ENCODE results near the gene NUFIP2. TPM values are rescaled to one million over a fixed set of nuclear protein-coding genes. Genes with fewer than 3 reads are reported as not detected.
"Not testable (repeated sequence)": the region's sequence is repeated elsewhere in the genome, so short reads cannot be mapped to it uniquely, and the experiment has no call there.

Gene NUFIP2
- total RNA-seq, 1 donor from 2014 or later = 90.7 TPM

GRCh38 chr17:29225396-29225795 lies 68.6 kb downstream of the NUFIP2 start:
- no peaks in the 10 kb centered on the region for H3K4me1 ChIP-seq
- no peaks in the 10 kb centered on the region for H3F3A ChIP-seq (ENCODE audit: low read depth)
- no peak for DNase-seq (ENCODE audit: low spot score)
- H3K9me3 ChIP-seq (ENCODE audit: low read depth) = no peaks in the 10 kb centered on the region
- no peak overlapping the region for H3K4me3 ChIP-seq
- H3K79me2 ChIP-seq (ENCODE audit: low read depth) = no peaks in the 10 kb centered on the region
- no peak overlapping the region for H3K9ac ChIP-seq
- H4K20me1 ChIP-seq (ENCODE audit: low read depth) = no peaks in the 10 kb centered on the region
- Mint-ChIP-seq H3K36me3 (no peaks in the 10 kb centered on the region), H3K9me3 (no peaks in the 10 kb centered on the region), H3K27me3 (ENCODE audit: insufficient read depth, low read depth) (peaks cover 3% of the 10 kb centered on the region), H3K4me1 (peaks cover 4% of the 10 kb centered on the region), H3K27ac (no peak overlapping the region), H3K4me3 (no peak overlapping the region)
- no peak for TF ChIP-seq EZH2 (IDR thresholded peaks at IDR 0.05)
- no peaks in the 10 kb centered on the region for H3K27me3 ChIP-seq
- peak overlapping the region; percentile 57 for H2AFZ ChIP-seq (replicated peaks)
- H3K36me3 ChIP-seq = no peaks in the 10 kb centered on the region
- no peak overlapping the region for H3K4me2 ChIP-seq
- H3K27ac ChIP-seq = no peak overlapping the region

GRCh38 chr17:29221338-29221737 lies 72.6 kb downstream of the NUFIP2 start:
- H3K79me2 ChIP-seq (ENCODE audit: low read depth); H2AFZ ChIP-seq (replicated peaks); H3F3A ChIP-seq (ENCODE audit: low read depth); H3K27ac ChIP-seq; H3K27me3 ChIP-seq; H3K9ac ChIP-seq; H3K27me3 Mint-ChIP-seq (ENCODE audit: insufficient read depth, low read depth); H3K4me2 ChIP-seq; H3K36me3 ChIP-seq; H3K9me3 Mint-ChIP-seq; H3K9me3 ChIP-seq (ENCODE audit: low read depth); H4K20me1 ChIP-seq (ENCODE audit: low read depth); H3K4me3 ChIP-seq; H3K4me3 Mint-ChIP-seq; H3K36me3 Mint-ChIP-seq; H3K27ac Mint-ChIP-seq; H3K4me1 ChIP-seq; DNase-seq (ENCODE audit: low spot score): not testable (repeated sequence)
- peaks cover 12% of the 10 kb centered on the region for H3K4me1 Mint-ChIP-seq

- no peak overlapping the region for H3K27ac ChIP-seq
- no peak overlapping the region for H3K27ac Mint-ChIP-seq
- peaks cover 6% of the 10 kb centered on the region for H3F3A ChIP-seq (ENCODE audit: low read depth)
- H3K4me1 ChIP-seq = peaks cover 3% of the 10 kb centered on the region
- H2AFZ ChIP-seq (replicated peaks) = peak overlapping the region; percentile 82
- DNase-seq (ENCODE audit: low spot score) = peak; percentile 92
- H3K4me3 Mint-ChIP-seq = no peak overlapping the region
- no peaks in the 10 kb centered on the region for H3K36me3 Mint-ChIP-seq
- H3K9me3 Mint-ChIP-seq = no peaks in the 10 kb centered on the region
- H3K27me3 Mint-ChIP-seq (ENCODE audit: insufficient read depth, low read depth) = peaks cover 3% of the 10 kb centered on the region
- H3K36me3 ChIP-seq = no peaks in the 10 kb centered on the region
- no peaks in the 10 kb centered on the region for H3K27me3 ChIP-seq
- peak; percentile 95 for TF ChIP-seq CTCF (IDR thresholded peaks at IDR 0.05)
- TF ChIP-seq EZH2phosphoT487 (IDR thresholded peaks at IDR 0.05) = no peak
- no peaks in the 10 kb centered on the region for H3K9me3 ChIP-seq (ENCODE audit: low read depth)
- no peaks in the 10 kb centered on the region for H4K20me1 ChIP-seq (ENCODE audit: low read depth)
- H3K4me2 ChIP-seq = no peak overlapping the region
- no peak overlapping the region for H3K9ac ChIP-seq
- peaks cover 17% of the 10 kb centered on the region for H3K4me1 Mint-ChIP-seq
- no peak overlapping the region for H3K4me3 ChIP-seq
- H3K79me2 ChIP-seq (ENCODE audit: low read depth) = no peaks in the 10 kb centered on the region
These were observed 74.4 kb downstream of the NUFIP2 start for GRCh38 chr17:29219378-29220047.

GRCh38 chr17:29216856-29217255 lies 77.1 kb downstream of the NUFIP2 start:
- Histone ChIP-seq H3K4me2 (no peak overlapping the region), H3K9me3 (ENCODE audit: low read depth) (no peaks in the 10 kb centered on the region), H4K20me1 (ENCODE audit: low read depth) (no peaks in the 10 kb centered on the region), H3K4me3 (no peak overlapping the region), H3K36me3 (no peaks in the 10 kb centered on the region), H3K79me2 (ENCODE audit: low read depth) (no peaks in the 10 kb centered on the region), H2AFZ (replicated peaks) (no peak overlapping the region), H3K27me3 (no peaks in the 10 kb centered on the region), H3K27ac (no peak overlapping the region), H3K9ac (no peak overlapping the region), H3K4me1 (peaks cover 4% of the 10 kb centered on the region), H3F3A (ENCODE audit: low read depth) (peaks cover 6% of the 10 kb centered on the region)
- Mint-ChIP-seq H3K9me3 (no peaks in the 10 kb centered on the region), H3K4me1 (peaks cover 15% of the 10 kb centered on the region), H3K27me3 (ENCODE audit: insufficient read depth, low read depth) (peaks cover 3% of the 10 kb centered on the region), H3K27ac (no peak overlapping the region), H3K4me3 (no peak overlapping the region), H3K36me3 (no peaks in the 10 kb centered on the region)
- TF ChIP-seq CTCF (IDR thresholded peaks at IDR 0.05) (no peak), EZH2 (IDR thresholded peaks at IDR 0.05) (no peak), EZH2phosphoT487 (IDR thresholded peaks at IDR 0.05) (no peak)
- no peak for DNase-seq (ENCODE audit: low spot score)
